HG02763 (cell line): ENCODE results near the gene CA5A.
"Not testable (repeated sequence)": the region's sequence is repeated elsewhere in the genome, so short reads cannot be mapped to it uniquely, and the experiment has no call there.

Experiments used
- ATAC-seq: cut with Tn5 transposase; IDR thresholded peaks from one replicate; pipeline ENCODE4 v1.9.1; 2021; ENCODE audit warnings: mild to moderate bottlenecking, moderate library complexity; ENCODE audit not compliant: unreplicated experiment

Gene CA5A

DNA sequence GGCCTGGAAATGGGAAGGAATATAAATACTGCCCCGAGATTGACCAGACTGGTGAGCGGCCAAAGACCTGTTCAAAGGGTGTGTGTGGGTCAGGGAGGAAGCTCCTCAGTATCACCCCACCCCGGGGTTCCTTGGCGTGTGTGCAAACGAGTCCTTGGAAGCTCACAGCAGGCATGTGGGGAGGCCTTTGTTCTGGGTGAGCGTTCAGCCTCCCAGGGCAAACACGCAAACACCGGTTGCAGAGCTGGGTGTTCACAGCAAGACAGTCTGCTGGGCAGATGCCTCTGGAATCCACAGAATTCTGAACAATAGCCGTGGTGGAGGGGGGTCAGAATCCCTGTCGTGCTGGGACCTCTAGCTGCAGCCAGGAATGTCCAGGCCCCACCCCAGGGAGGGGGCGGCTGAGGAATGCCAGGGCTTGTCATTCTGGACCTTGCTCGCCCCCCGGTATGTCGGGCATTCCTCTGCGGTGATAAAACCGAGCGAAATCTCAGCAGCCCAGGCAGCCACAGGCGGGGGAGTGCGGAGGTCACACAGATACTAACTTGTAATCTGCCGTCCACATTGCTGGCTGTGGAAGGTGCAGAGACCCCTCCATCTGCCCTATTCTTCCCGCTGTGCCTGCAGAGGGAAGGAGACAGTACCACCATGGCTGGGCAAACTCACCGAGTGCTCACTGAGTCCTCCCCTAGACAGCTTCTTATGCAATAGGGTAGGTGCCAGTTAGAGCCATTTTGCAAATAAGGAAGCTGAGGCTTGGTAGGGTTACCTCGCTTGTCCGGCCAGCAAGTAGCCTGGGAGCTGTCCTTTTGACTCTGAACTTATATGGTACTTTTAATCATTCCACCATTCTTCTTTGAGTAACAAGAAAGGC is 65.7 kb downstream of the CA5A start:
- not testable (repeated sequence) for ATAC-seq

DNA sequence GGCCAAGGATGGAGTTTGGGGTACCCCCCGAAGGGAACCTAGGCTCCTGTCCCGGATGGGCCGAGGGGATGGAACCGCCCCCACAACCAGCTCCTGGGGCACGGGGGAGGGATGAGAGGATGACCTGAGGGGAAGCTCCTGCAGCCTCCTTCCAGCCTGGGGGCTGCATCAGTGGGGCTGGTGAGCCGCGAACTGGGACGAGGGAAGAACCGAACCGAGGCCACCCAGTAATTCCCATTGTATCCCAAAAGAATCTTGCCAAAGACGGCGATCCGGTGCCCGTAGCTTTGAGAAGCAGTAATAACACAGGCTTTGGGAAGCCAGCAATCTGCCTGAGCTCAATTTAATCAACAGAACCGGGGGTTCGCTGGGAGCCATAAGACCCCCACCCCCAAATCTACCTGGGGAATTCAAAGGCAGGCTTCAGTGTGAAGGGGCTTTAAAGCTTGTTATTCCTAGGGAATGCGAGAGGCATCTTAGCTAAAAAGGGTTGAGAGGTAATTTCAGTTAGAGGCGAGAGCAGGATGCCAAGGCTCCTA is 66.4 kb downstream of the CA5A start:
- ATAC-seq, result not testable (repeated sequence)

DNA sequence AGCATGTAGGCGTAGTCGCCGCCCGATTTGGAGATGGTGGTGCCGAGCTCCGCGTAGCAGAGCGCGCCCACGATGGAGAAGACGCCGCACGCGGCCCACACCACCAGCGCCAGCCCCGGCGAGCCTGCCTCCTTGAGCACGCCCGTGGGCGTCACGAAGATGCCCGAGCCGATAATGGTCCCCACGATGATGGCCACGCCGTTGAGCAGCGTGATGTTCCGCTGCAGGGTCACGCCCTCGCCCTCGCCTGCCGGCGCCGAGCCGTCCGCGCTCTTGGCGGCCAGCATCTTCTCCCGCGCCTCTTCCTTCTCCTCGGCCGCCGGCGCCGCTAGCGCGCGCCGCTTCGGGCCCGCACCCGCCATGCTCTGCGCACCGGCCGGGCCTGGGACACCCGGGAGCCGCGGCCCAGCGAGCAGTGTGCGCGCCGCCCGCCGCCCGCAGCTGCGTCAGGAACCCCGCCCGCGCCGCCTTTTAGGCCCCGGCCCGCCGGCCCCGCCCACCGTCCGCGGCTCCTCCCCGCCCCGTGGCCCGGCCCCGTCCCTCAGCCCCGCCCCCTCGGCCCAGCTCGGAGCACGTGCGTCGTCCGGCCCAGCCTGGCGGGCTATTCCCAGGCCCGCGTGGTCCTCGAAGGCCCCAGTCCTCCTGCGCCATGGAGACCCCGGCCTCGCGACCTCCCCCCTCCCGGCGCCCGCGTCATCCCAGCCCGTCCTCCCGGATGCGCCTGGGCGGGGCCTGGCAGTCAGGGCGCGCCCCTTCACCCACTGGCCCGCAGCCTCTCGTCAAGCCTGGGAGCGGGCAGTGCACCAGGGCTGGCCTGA is 67.1 kb downstream of the CA5A start, which contains the start of gene SLC7A5:
Gene SLC7A5, minus strand, starts transcription at position 447 of the 818 bp plus-strand sequence. Its CDS starts 85 bp downstream, at position 362.
- peak; percentile 66 for ATAC-seq

DNA sequence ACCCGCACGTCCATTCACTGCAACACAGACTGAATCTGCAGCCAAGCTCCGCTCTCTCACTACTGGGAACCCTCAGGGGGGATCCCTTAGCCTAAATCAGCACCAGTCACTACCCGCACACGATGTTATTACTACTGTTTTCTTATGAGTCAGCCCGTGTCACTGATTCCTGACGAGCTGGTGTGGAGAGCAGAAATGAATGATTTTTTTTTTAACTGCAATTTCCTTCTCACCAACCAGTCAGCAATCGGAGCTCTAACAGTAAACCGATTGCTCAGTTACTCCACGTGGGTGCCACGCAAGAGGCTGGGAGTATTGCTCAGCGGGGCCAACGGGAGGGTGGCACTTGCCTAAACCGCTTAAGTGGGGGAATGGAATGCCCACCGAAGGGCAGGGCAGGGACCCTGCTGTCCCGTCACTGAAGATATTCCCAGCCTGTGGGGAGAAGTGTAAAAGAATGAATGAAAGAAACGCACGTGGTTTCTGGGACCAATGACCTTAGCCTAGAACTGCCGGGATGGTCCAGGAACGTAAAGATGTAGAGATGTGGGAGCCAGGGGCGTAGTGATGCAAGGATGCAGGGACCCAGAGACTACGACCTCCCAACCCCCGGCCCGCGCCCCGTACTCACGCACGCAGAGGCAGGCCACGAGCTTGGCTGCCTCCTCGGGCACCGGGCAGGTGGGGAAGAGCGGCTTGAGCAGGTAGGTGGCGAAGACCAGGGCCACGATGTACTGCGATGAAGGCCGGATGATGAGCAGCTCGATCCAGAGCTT is 67.9 kb downstream of the CA5A start:
- ATAC-seq, result not testable (repeated sequence)

DNA sequence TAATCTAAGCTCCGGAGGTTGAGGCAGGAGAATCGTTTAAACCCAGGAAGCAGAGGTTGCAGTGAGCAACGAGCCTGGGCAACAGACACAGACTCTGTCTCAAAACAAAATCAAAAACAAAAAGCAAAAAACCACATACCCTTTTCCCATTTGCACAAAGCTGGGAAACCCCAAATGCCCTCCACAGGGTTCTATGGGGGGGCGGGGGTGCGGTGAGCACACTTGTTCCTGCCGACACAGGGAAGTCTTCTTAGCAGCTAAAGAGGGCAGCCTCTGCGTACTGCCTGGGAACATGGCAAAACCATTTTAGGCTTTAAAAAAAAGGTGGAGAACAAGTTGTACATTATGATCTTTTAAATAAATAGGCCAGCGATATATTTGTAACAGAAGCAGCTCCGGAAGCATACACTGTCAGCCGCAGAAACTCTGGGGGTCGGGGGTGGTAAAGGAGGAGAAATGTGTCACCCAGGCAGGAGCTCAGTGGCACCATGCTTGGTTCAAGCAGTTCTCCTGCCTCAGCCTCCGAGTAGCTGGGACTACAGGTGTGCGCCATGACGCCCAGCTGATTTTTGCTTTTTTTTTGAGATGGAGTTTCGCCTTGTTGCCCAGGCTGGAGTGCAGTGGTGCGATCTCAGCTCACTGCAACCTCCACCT is 70.3 kb downstream of the CA5A start:
- not testable (repeated sequence) for ATAC-seq

DNA sequence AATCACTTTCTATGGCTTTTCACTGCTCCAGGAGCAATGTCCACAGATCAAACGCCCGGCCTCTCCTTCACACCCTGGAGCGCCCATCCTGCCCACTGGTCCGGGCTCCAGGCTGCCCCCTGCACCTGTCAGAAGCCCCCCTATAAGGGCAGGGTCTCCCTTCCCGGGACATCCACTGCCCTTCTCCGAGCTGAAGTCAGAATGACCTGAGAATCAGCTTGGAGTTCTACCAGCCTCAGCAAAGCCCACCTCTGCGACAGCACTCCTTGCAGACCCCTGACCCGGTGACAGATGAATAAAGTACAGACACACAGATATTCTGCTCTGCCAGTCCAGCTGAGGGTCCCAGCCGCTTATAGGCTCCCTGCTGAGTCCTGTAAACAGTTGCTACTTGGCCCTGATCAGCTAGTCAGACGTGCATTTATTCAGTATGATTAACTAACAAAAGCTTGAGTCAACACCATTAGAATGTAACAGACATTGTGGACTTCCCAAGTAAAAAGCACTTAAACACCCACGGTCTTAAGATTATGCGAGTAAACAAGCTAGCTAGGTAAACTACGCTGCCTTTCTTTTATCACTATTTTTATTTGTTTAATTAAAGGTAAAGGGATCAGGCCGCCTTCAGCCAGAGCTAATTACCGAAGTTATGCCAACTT is 71.9 kb downstream of the CA5A start:
- ATAC-seq, result no peak

DNA sequence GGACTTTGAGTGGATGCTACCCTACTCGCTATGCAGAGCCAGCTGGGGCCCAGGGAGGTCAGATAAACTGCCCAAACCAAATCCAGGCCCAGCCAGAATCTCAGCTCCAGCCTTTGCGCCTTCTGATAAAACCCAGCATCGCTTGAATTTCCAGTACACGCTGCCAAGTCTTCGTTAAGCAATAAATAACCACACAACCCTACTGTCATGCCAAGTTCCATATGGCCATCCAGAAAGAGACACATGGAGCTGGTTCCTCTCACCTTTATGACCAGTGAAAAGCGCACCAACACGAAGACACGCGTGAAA is 73.0 kb downstream of the CA5A start:
- ATAC-seq, result not testable (repeated sequence)

DNA sequence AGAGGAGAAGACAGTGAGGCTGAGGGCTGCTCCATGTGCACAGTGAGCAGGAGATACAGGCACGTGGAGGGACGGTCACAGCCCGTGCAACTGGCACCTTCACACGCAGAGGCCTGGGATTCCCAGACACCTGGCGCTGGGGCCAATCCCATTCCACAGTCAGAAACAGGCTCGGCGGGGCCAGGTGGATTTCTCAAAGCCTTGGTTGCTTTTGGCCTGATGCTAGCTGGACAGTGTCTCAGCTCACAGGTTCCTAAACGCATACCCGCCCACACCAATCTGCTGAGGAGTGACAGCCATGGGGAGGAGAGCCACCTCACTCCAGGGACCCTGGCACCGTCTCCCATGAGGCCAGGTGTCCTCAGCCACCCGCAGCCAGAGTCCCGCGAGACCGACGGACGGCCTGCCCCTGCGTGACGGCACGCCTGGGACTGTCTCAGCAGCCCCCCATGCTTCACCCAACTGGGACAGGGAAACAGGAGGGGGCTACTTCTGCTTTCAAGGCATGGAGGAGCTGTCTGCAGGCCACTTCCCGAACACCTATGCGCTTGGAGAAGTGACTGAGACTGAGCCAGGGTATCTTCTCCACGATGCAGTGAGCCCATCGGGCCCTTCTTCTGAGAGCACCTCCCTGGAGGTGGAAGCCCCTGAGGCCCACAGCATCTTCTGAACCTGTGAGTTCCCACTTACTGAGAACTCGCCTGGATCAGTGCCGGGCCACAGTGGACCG is 73.6 kb downstream of the CA5A start:
- ATAC-seq, result not testable (repeated sequence)

DNA sequence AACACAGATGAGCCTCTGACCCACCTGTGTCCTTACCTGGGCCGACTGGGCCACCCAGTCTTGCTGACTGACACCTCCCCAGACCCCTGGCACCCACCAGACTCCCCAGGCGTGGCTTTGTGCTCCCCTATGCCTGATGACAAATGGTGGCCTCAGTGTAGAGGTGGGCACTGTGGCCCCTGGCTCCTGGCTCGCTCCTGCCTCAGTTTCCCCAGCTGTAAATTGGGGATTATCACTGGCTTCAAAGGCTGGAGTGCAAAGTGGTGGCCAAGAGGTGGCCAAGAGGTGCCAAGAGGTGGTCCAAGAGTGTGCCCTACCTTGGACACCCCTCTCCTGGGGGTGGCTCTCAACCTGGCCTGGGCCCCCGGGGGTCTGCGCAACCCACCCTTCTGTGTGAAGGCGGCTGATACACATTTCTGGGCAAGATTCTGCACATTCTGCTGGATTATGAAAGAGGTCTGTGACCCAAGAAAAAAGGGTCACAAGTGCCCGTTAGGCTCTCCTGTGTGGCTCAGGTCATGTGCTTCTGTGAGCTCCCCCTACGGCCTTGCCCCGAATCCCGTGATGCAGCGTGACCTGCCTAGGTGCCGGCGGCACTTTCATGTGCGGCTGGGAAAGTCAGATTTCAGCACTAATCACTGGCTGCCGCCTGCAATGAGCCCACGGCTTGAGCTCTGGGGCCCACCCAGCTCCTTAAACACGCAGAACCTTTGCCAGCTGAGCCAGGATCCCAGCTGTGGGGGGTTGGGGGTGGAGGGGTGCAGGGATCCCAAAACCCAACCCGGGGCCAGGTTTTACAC is 74.8 kb downstream of the CA5A start:
- not testable (repeated sequence) for ATAC-seq

DNA sequence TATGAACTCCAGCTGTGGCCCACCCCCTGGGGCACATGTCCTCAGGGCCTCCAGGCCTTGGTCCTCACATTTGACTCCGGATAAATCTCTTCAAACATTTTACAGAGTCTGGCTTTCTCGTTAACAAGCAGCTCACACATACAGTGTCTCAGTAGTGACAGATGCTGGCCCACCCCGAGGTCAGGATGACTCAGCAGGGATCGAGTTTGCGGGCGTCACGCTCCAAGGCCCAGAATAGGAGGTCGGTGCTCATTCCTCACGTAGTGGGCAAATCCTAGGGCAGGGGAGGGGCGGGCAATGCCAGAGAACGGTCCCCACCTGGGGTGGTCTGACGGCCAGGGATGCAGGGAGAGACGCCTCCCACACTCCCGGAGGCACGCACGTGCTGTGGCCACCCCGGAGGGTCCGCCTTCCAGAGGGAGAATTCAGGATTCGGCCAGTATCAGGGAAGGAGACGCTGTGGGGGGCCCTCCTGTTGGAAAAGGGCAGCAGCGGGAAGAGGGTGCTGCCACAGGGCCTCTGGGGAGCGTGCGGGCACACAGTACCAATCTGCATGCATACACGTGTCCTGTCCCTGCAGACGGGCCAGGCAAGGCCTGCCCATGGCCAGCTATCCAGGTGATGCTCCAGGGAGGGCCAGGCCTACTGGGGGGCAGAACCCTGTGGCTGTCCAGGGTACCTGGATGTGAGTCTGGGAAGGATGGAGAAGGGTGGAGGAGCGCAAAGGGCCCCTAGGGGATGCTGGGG is 75.6 kb downstream of the CA5A start:
- ATAC-seq, result no peak

DNA sequence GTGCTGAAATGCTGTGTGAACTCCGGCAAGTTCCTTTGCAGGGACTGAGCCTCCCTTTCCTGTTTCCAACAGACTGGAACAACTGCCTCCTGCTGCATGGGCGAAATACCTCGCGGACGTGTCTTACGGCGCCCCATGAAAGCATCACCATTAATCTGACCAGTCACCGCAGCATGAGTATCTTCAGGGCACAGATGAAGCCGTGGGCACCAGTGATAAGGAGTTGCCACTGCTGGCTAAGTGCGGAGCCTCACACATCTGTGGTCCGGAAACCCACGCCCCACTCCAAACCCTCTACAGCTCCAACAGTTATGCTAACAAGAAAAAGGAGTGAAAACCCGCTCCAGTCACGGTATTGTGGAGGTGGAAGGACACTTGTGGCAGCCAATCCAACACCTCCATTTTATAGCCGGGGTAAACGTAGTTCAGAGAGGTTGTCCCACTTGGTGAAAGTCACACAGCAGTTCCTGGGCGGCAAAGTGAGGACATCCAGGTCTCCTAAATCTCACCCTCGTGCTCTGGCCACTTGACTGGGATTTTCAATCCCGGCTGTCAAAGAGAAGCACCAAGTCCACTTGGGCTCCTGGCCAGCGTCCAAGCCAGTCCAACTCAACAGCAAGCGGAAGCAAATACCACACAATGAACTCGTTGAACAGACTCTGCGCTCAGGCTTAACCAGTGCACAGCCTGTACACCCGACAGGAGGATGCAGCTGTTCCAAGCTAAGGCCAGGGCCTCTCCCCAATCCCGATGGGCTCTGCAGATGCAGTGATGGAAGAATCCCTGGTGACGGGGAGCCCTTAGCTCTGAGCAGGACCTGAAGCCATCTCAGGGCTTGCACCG is 78.0 kb downstream of the CA5A start:
- not testable (repeated sequence) for ATAC-seq

DNA sequence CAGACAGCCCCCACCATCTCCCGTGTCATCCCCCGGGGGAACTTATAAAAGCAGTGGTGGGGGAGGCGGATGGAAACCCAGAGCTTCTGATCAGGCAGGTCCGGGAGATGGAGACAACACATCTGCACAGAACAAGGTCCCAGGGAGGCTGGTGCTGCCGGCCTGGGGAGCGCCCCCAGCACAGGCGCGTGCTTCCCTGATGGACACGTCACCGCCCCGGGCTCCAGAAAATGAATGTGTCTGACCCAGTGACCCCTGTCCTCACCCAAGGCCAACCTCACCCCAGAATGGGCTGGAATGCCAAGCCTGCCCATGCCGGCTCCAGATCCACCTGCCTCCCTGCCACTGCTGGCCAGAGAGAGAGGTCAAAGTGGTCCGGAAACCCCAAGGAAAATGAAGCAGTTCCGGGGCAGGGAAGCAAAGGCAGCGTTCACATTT is 79.5 kb downstream of the CA5A start:
- ATAC-seq, result no peak

DNA sequence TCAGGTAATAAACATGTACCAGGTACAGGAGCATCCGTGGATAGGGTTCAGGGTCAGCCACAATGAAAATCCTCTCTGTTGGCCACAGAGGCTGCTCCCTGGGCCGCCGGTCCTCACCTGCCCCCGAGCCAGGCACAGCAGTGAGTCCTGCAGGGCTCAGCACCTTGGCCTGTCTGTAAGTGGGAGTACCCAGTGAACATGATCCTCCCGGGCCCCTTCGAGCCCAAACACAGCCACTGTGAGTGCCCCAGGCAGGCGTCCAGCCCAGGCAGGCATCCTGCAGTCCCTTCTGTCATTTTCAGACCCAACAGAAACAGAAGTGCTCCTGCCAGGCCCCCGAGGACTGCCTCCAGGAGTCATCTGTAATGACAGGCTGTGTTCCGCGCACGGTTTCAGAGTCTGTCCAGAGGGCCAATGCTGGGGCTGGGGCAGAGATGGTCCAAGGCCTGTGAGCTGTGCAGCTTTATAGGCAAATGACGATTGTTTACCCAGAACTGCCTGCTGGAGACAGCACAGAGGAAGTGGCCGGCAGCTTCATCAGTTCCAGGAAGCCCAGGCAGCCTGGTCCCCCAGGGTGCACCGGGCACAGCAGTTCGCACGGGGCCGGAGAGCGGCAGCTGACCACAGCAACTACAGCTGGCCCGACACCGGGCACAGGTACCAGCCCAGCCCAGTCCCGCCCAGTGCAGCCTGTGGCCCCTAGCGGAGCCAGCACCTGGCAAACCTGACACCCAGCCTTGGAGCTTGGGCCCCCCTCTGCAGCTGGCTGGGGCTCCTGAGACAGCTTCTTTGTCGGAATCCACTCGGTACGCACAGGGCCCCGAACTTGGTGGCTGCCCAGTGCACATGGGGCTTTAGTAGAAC is 80.2 kb downstream of the CA5A start:
- no peak for ATAC-seq

DNA sequence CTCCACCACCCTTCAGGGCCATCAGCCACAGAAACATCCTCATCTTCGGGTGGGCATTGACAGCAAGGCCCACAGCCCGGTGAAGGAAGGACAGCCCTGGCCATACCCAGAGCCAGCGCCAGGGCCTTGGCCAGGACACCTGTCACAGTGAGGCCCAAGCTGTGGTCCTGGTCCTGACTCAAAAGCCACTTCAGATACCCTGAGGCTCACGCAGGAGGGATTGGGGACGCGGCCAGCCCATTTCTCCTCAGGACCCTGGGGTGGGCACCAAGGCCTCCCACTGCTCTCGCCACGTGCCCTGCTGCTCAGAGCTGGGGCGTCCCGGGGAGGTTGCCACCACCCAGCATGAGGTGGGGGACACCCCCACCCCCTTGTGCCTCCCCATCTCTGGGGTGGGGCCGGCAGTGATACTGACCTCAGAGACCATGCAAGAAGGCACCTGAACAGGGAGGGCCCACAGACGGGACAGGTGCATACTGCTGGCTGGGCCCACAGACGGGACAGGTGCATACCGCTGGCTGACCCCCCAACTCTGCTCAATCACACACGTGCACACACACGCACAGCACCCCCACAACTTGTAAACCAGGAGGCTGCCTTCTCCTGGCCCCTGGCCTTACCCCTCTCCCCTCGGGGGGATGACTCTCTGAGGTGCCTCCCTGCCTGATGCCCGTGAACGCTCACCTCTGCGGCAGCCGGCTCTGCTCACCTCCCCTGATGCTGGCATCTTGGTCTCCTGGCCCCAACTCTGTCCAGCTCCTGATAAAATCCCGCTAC is 81.2 kb downstream of the CA5A start:
- no peak for ATAC-seq
